ENCODE results near the gene BLNK. TPM values are rescaled to one million over a fixed set of nuclear protein-coding genes. Genes with fewer than 3 reads are reported as not detected.

BLNK gene
- total RNA-seq, 1 donor, result 0.36 TPM

DNA sequence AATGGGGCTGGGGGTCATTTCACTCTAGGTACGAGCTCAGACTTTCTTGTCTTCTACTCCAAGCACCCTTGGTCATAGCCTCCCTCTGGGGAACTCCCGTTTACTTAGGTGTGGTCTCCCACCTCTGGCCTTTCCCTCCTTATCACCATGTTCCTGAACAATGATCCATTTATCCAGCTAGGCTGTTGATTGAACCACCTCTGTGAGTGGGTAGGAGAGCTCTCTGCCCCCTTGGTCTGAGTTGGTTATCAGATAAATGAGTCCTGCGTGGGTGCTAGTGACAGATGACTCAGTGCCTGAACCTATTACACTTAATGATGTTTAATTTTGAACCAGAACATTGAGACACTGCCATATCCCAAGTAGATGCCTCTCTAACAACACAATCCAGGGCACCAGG lies 9.4 kb downstream of the BLNK start:
- H3K9me3 ChIP-seq (ENCODE audit: low read depth, low read length), result no peaks in the 10 kb centered on the region
- no peak for DNase-seq (ENCODE audit: insufficient read length, low spot score, missing footprints)
- TF ChIP-seq, protein P1, sequence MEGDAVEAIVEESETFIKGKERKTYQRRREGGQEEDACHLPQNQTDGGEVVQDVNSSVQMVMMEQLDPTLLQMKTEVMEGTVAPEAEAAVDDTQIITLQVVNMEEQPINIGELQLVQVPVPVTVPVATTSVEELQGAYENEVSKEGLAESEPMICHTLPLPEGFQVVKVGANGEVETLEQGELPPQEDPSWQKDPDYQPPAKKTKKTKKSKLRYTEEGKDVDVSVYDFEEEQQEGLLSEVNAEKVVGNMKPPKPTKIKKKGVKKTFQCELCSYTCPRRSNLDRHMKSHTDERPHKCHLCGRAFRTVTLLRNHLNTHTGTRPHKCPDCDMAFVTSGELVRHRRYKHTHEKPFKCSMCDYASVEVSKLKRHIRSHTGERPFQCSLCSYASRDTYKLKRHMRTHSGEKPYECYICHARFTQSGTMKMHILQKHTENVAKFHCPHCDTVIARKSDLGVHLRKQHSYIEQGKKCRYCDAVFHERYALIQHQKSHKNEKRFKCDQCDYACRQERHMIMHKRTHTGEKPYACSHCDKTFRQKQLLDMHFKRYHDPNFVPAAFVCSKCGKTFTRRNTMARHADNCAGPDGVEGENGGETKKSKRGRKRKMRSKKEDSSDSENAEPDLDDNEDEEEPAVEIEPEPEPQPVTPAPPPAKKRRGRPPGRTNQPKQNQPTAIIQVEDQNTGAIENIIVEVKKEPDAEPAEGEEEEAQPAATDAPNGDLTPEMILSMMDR (IDR thresholded peaks at IDR 0.05; ENCODE audit: extremely low read depth, low read depth, low read length), result no peak
- no peak overlapping the region for H3K4me3 ChIP-seq (ENCODE audit: insufficient read depth, low read length)
- H3K36me3 ChIP-seq (ENCODE audit: insufficient read depth, low read length), result no peaks in the 10 kb centered on the region
- H3K27me3 ChIP-seq (ENCODE audit: insufficient read depth, low read length), result no peaks in the 10 kb centered on the region
- H2AFZ ChIP-seq (ENCODE audit: low read length), result no peak overlapping the region
- H3K27ac ChIP-seq (ENCODE audit: low read depth, low read length), result no peak overlapping the region
- H3K4me1 ChIP-seq (ENCODE audit: insufficient read depth, low read length), result no peaks in the 10 kb centered on the region
- no peak overlapping the region for H3K4me2 ChIP-seq (ENCODE audit: insufficient read depth, low read length)
- no peaks in the 10 kb centered on the region for H4K20me1 ChIP-seq (ENCODE audit: insufficient read depth, low read length)
- H3K79me2 ChIP-seq (ENCODE audit: insufficient read depth, low read length), result no peaks in the 10 kb centered on the region

GRCh38 chr10:96261132-96261531 lies 10.2 kb downstream of the BLNK start:
- Histone ChIP-seq H3K27me3 (ENCODE audit: insufficient read depth, low read length) (no peaks in the 10 kb centered on the region), H3K27ac (ENCODE audit: low read depth, low read length) (no peak overlapping the region), H2AFZ (ENCODE audit: low read length) (no peak overlapping the region), H3K79me2 (ENCODE audit: insufficient read depth, low read length) (no peaks in the 10 kb centered on the region), H3K4me2 (ENCODE audit: insufficient read depth, low read length) (no peak overlapping the region), H3K4me1 (ENCODE audit: insufficient read depth, low read length) (no peaks in the 10 kb centered on the region), H3K4me3 (ENCODE audit: insufficient read depth, low read length) (no peak overlapping the region), H4K20me1 (ENCODE audit: insufficient read depth, low read length) (no peaks in the 10 kb centered on the region), H3K36me3 (ENCODE audit: insufficient read depth, low read length) (no peaks in the 10 kb centered on the region), H3K9me3 (ENCODE audit: low read depth, low read length) (no peaks in the 10 kb centered on the region)
- DNase-seq (ENCODE audit: insufficient read length, low spot score, missing footprints), result no peak
- TF ChIP-seq, protein P1 (IDR thresholded peaks at IDR 0.05; ENCODE audit: extremely low read depth, low read depth, low read length), result no peak

GRCh38 chr10:96260014-96260413 lies 11.4 kb downstream of the BLNK start:
- no peak for DNase-seq (ENCODE audit: insufficient read length, low spot score, missing footprints)
- Histone ChIP-seq H3K4me2 (ENCODE audit: insufficient read depth, low read length) (no peak overlapping the region), H4K20me1 (ENCODE audit: insufficient read depth, low read length) (no peaks in the 10 kb centered on the region), H3K9me3 (ENCODE audit: low read depth, low read length) (no peaks in the 10 kb centered on the region), H3K27me3 (ENCODE audit: insufficient read depth, low read length) (no peaks in the 10 kb centered on the region), H3K36me3 (ENCODE audit: insufficient read depth, low read length) (no peaks in the 10 kb centered on the region), H3K79me2 (ENCODE audit: insufficient read depth, low read length) (no peaks in the 10 kb centered on the region), H3K4me3 (ENCODE audit: insufficient read depth, low read length) (no peak overlapping the region), H3K27ac (ENCODE audit: low read depth, low read length) (no peak overlapping the region), H2AFZ (ENCODE audit: low read length) (no peak overlapping the region), H3K4me1 (ENCODE audit: insufficient read depth, low read length) (no peaks in the 10 kb centered on the region)
- TF ChIP-seq, protein P1 (IDR thresholded peaks at IDR 0.05; ENCODE audit: extremely low read depth, low read depth, low read length), result no peak

- Histone ChIP-seq H3K36me3 (ENCODE audit: insufficient read depth, low read length) (no peaks in the 10 kb centered on the region), H3K4me2 (ENCODE audit: insufficient read depth, low read length) (no peak overlapping the region), H4K20me1 (ENCODE audit: insufficient read depth, low read length) (no peaks in the 10 kb centered on the region), H3K4me1 (ENCODE audit: insufficient read depth, low read length) (no peaks in the 10 kb centered on the region), H3K4me3 (ENCODE audit: insufficient read depth, low read length) (no peak overlapping the region), H3K27me3 (ENCODE audit: insufficient read depth, low read length) (no peaks in the 10 kb centered on the region), H2AFZ (ENCODE audit: low read length) (no peak overlapping the region), H3K27ac (ENCODE audit: low read depth, low read length) (no peak overlapping the region), H3K79me2 (ENCODE audit: insufficient read depth, low read length) (no peaks in the 10 kb centered on the region), H3K9me3 (ENCODE audit: low read depth, low read length) (no peaks in the 10 kb centered on the region)
- no peak for DNase-seq (ENCODE audit: insufficient read length, low spot score, missing footprints)
- TF ChIP-seq, protein P1 (IDR thresholded peaks at IDR 0.05; ENCODE audit: extremely low read depth, low read depth, low read length), result no peak
These were observed 12.2 kb downstream of the BLNK start for GRCh38 chr10:96259150-96259549.

Data from osteoblast (primary cell).